ENCODE data around the gene CXCL5.
"Not testable (repeated sequence)": the region's sequence is repeated elsewhere in the genome, so short reads cannot be mapped to it uniquely, and the experiment has no call there.

GRCh38 chr4:73950376-73950920, 48.0 kb downstream of the CXCL5 start:
- not testable (repeated sequence) for TF ChIP-seq DMAP1 (CRISPR knock-in tag; IDR thresholded peaks at IDR 0.05); RBM39 (IDR thresholded peaks at IDR 0.05; ENCODE audit: low read depth, low read length, poor library complexity, severe bottlenecking); MXI1 (IDR thresholded peaks at IDR 0.05; ENCODE audit: borderline replicate concordance, low read depth, low read length); ISL2 (CRISPR knock-in tag; IDR thresholded peaks at IDR 0.05); CTCF (CRISPR knock-in tag; IDR thresholded peaks at IDR 0.05); NR2C2 (CRISPR knock-in tag; IDR thresholded peaks at IDR 0.05; ENCODE audit: borderline replicate concordance); KAT7 (CRISPR knock-in tag; IDR thresholded peaks at IDR 0.05; ENCODE audit: borderline replicate concordance); BHLHE40 (IDR thresholded peaks at IDR 0.05; ENCODE audit: low read length); ONECUT2 (CRISPR knock-in tag; IDR thresholded peaks at IDR 0.05); TGIF2 (CRISPR knock-in tag; IDR thresholded peaks at IDR 0.05); ZNF589 (CRISPR knock-in tag; conservative IDR thresholded peaks at IDR 0.05); ZMYM3 (CRISPR knock-in tag; IDR thresholded peaks at IDR 0.05)
